Measurements from ENCODE around the gene CD14. TPM values are rescaled to one million over a fixed set of nuclear protein-coding genes. Genes with fewer than 3 reads are reported as not detected.
"Not testable (repeated sequence)": the region's sequence is repeated elsewhere in the genome, so short reads cannot be mapped to it uniquely, and the experiment has no call there.

Gene CD14
- total and polyA plus RNA-seq, 7 donors, result 20.8 to 178 (median 58.1) TPM

- Histone ChIP-seq H3K27me3 (no peaks in the 10 kb centered on the region), H3K36me3 (no peaks in the 10 kb centered on the region), H3K4me3 (no peak overlapping the region), H3K9me3 (no peaks in the 10 kb centered on the region), H3K4me1 (no peaks in the 10 kb centered on the region), H3K27ac (no peak overlapping the region)
- TF ChIP-seq EP300 (IDR thresholded peaks at IDR 0.05) (no peak), POLR2AphosphoS5 (IDR thresholded peaks at IDR 0.05) (no peak), POLR2A (IDR thresholded peaks at IDR 0.05) (no peak)
- TF ChIP-seq, protein P1, sequence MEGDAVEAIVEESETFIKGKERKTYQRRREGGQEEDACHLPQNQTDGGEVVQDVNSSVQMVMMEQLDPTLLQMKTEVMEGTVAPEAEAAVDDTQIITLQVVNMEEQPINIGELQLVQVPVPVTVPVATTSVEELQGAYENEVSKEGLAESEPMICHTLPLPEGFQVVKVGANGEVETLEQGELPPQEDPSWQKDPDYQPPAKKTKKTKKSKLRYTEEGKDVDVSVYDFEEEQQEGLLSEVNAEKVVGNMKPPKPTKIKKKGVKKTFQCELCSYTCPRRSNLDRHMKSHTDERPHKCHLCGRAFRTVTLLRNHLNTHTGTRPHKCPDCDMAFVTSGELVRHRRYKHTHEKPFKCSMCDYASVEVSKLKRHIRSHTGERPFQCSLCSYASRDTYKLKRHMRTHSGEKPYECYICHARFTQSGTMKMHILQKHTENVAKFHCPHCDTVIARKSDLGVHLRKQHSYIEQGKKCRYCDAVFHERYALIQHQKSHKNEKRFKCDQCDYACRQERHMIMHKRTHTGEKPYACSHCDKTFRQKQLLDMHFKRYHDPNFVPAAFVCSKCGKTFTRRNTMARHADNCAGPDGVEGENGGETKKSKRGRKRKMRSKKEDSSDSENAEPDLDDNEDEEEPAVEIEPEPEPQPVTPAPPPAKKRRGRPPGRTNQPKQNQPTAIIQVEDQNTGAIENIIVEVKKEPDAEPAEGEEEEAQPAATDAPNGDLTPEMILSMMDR (IDR thresholded peaks at IDR 0.05), result no peak
- intact Hi-C loops (cut with DNase I), result no loop called here
- WGBS, 2 donors, result 94 to 95% methylated on average over 2 of the region's 2 CpGs
- no peak for DNase-seq
Observed at GRCh38 chr5:140598836-140599235, 34.1 kb downstream of the CD14 start.

DNA sequence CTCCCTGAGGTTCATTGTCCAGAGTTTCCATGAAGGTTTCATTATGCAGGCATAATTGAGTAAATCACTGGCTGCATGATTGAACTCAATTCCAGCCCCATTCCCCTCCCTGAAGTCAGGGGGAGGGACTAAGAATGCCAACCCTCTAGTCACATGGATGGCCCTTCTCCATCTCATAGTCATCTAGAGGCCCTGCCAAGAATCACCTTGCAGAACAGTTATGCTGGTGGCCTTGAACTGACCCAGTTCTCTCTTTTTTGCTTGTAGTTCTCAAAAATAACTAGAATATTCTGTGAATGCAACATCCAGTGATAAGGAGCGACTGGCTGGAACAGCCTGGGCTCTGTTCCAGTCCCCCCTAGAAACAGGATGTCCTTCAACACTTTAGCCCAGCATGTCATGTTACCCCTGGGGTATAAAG, 36.6 kb downstream of the CD14 start:
- H3K4me1 ChIP-seq, result no peaks in the 10 kb centered on the region
- 78 to 83% methylated on average over 1 of the region's 1 CpG for WGBS, 2 donors
- intact Hi-C loops (cut with DNase I), result no loop called here
- TF ChIP-seq POLR2AphosphoS5 (IDR thresholded peaks at IDR 0.05), result peak in 2 of 4 donors; percentile 8 to 26
- TF ChIP-seq, protein P1 (IDR thresholded peaks at IDR 0.05), result no peak
- H3K27me3 ChIP-seq, result no peaks in the 10 kb centered on the region
- DNase-seq, result no peak
- peak overlapping the region in 1 of 4 donors; percentile 30 for H3K27ac ChIP-seq
- H3K9me3 ChIP-seq, result no peaks in the 10 kb centered on the region
- no peaks in the 10 kb centered on the region for H3K36me3 ChIP-seq
- peak overlapping the region in 1 of 4 donors; percentile 1 for H3K4me3 ChIP-seq

- intact Hi-C loops (cut with DNase I), result no loop called here
- 54 to 60% methylated on average over 5 of the region's 5 CpGs for WGBS, 2 donors
Observed at GRCh38 chr5:140595538-140596300, 37.3 kb downstream of the CD14 start.

DNA sequence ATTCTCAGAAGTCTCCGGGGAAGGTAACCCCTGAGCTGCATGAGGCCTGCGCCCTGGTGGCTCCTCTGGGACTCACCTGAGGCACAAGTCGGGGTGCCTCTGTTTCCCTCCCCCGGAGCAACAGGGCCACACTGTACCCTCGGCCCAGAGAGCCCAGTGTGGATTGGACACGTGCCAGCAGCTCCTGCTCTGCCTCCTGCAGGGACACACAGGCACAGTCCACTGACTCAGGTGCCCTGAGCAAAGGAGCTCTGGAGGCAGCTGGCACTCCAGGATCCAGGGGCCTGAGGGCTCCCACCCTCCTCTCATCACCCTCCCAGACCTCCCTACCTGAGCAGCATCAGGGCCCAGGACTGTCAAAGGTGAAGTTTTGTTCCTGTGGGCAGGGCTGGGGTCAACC, 38.8 kb downstream of the CD14 start:
- Histone ChIP-seq H3K36me3 (no peaks in the 10 kb centered on the region), H3K27me3 (no peaks in the 10 kb centered on the region), H3K4me1 (no peaks in the 10 kb centered on the region), H3K9me3 (no peaks in the 10 kb centered on the region), H3K27ac (peak overlapping the region in 1 of 4 donors; percentile 30), H3K4me3 (no peak overlapping the region)
- TF ChIP-seq POLR2A (IDR thresholded peaks at IDR 0.05) (no peak), POLR2AphosphoS5 (IDR thresholded peaks at IDR 0.05) (no peak), EP300 (IDR thresholded peaks at IDR 0.05) (no peak)
- TF ChIP-seq, protein P1 (IDR thresholded peaks at IDR 0.05), result no peak
- intact Hi-C loops (cut with DNase I), result no loop called here
- DNase-seq, result no peak
- 75 to 84% methylated on average over 6 of the region's 6 CpGs for WGBS, 2 donors

More at GRCh38 chr5:140595538-140596300, 37.3 kb downstream of the CD14 start:
- Histone ChIP-seq H3K27ac (peak overlapping the region in 3 of 4 donors; percentile 5 to 53 (median 30)), H3K36me3 (no peaks in the 10 kb centered on the region), H3K4me1 (no peaks in the 10 kb centered on the region), H3K4me3 (no peak overlapping the region), H3K27me3 (no peaks in the 10 kb centered on the region), H3K9me3 (no peaks in the 10 kb centered on the region)
- DNase-seq, result peak; percentile 70
- no peak for TF ChIP-seq POLR2A (IDR thresholded peaks at IDR 0.05)
- TF ChIP-seq EP300 (IDR thresholded peaks at IDR 0.05), result no peak
- TF ChIP-seq POLR2AphosphoS5 (IDR thresholded peaks at IDR 0.05), result peak in 2 of 4 donors; percentile 5 to 47
- TF ChIP-seq, protein P1 (IDR thresholded peaks at IDR 0.05), result no peak

DNA sequence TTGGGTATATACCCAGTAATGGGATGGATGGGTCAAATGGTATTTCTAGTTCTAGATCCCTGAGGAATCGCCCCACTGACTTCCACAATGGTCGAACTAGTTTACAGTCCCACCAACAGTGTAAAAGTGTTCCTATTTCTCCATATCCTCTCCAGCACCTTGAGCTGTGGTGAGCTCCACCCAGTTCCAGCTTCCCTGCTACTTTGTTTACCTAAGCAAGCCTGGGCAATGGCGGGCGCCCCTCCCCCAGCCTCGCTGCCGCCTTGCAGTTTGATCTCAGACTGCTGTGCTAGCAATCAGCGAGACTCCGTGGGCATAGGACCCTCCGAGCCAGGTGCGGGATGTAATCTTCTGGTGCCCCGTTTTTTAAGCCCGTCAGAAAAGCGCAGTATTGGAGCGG, 39.9 kb downstream of the CD14 start:
- H3K27me3 ChIP-seq; H3K4me3 ChIP-seq; H3K27ac ChIP-seq; intact Hi-C loops (cut with DNase I); H3K9me3 ChIP-seq; H3K4me1 ChIP-seq; H3K36me3 ChIP-seq; DNase-seq: not testable (repeated sequence)
- 32 to 47% methylated on average over 12 to 13 of the region's 14 CpGs for WGBS, 2 donors
